GM23338 (cell line): ENCODE results near the gene PPP2R2B.

Source experiments
- EZH2 ChIP-seq: fragments of 200-600 bp; sonication (generic); IDR thresholded peaks from one replicate; pipeline ENCODE4 v1.8.0; 2017; ENCODE audit warnings: antibody characterized with exemption, mild to moderate bottlenecking, low read depth; ENCODE audit not compliant: unreplicated experiment
- REST ChIP-seq: IDR thresholded peaks from one replicate; pipeline ENCODE4 v1.6.1; 2018; ENCODE audit warnings: antibody characterized with exemption; ENCODE audit not compliant: unreplicated experiment

- TF ChIP-seq EZH2, result no peak
- TF ChIP-seq REST, result no peak
Observed at GRCh38 chr5:146626936-146627335, 251.6 kb downstream of the PPP2R2B start.
